Pancreas (tissue), 10 donors: ENCODE data around the gene VENTX. TPM values are rescaled to one million over a fixed set of nuclear protein-coding genes. Genes with fewer than 3 reads are reported as not detected.
A peak's percentile ranks its signal among the peaks of the same experiment; 100 is the strongest.

Experiments used
- ATAC-seq, 4 donors: fragments of 200-7000 bp; cut with Tn5 transposase; one replicate each; pipeline versions ENCODE4 v1.8.0 to v1.9.1; 2020; ENCODE audit warnings: mild to moderate bottlenecking in 4 of 4, moderate library complexity in 4 of 4
- DNase-seq, 6 donors: peaks; one replicate each; pipeline ENCODE4 v3.0.0-alpha.2; 2020
- FAIRE-seq: peaks from 2 replicates; lab custom pipeline; 2012; peaks lifted over from hg19 to GRCh38; lab: Jason Lieb, UNC
- H3K27ac ChIP-seq, 4 donors: fragments of 200-600 bp; sonication (generic); 1 replicate in 3 of 4; 2 replicates in 1 of 4; pipeline versions ENCODE4 v1.5.0 to v1.8.0; 2020
- H3K27me3 ChIP-seq, 4 donors: fragments of 200-600 bp; one replicate each; pipeline ENCODE4 v1.8.0; 2021
- H3K36me3 ChIP-seq, 3 donors: fragments of 200-600 bp; sonication (generic) in 1 of 3; one replicate each; pipeline versions ENCODE4 v1.5.0 to v1.8.0; 2020 to 2021
- H3K4me1 ChIP-seq, 3 donors: fragments of 200-600 bp; one replicate each; pipeline ENCODE4 v1.8.0; 2021
- H3K4me3 ChIP-seq, 4 donors: fragments of 200-600 bp; sonication (generic) in 2 of 4; one replicate each; pipeline versions ENCODE4 v1.5.0 to v1.8.0; 2020 to 2021
- H3K9me3 ChIP-seq, 4 donors: fragments of 200-600 bp; one replicate each; pipeline ENCODE4 v1.8.0; 2021
- WGBS, 2 donors: extraction: QIAGEN DNeasy Blood & Tissue Kit; methylation state at CpG; one replicate each; pipeline ENCODE4 v1.1.7; 2013; 5-methylcytosine and 5-hydroxymethylcytosine counted together
- intact Hi-C, 3 donors: fragments of 100-400 bp; cut with DNase I; formaldehyde crosslinking; loops; one replicate each; pipeline versions ENCODE4 v1.11.1 to v1.14.2; 2022
- polyA plus RNA-seq, 2 donors: library from polyadenylated mRNA; stranded (reverse); fragments of 200-250 nt; gene quantifications; one replicate each; pipeline ENCODE4 v1.2.3, GENCODE V29; 2013
- total RNA-seq, 6 donors: library from RNA; stranded (reverse); fragmentation: NEBNext Ultra II Directional in 4 of 6; extraction: Animal tissue kit (Norgen Biotek cat#: 25700) in 4 of 6; gene quantifications; one replicate each; pipeline versions ENCODE4 v1.2.1 to v1.2.4, GENCODE V29; 2021 to 2023
- TF ChIP-seq, protein P1 (sequence below), 4 donors: fragments of 200-600 bp; sonication (generic) in 3 of 4; IDR thresholded peaks; one replicate each; pipeline versions ENCODE4 v1.5.0 to v1.8.0; 2021; ENCODE audit warnings: antibody characterized with exemption in 4 of 4
- donor health status: healthy with polysubstance abuse.
- donor health status: DM: no; HTN: no; CAD: no; lungs with moderate emphysema.
- donor health status: DM: no; HTN: no; CAD: no.
- donor health status: control.
- donor health status: control.
- donor health status: Bipolar disorder and iron deficiency.
- donor health status: DM: yes; HTN: yes; CAD: no.
- donor health status: DM: no; HTN: no; CAD: no.
- donor health status: DM: no; HTN: no; CAD: no.
- donor health status: DM: yes; HTN: yes; CAD: no.

The VENTX gene
- total and polyA plus RNA-seq, 8 donors, result 0.09 to 1.3 (median 0.46) TPM

DNA sequence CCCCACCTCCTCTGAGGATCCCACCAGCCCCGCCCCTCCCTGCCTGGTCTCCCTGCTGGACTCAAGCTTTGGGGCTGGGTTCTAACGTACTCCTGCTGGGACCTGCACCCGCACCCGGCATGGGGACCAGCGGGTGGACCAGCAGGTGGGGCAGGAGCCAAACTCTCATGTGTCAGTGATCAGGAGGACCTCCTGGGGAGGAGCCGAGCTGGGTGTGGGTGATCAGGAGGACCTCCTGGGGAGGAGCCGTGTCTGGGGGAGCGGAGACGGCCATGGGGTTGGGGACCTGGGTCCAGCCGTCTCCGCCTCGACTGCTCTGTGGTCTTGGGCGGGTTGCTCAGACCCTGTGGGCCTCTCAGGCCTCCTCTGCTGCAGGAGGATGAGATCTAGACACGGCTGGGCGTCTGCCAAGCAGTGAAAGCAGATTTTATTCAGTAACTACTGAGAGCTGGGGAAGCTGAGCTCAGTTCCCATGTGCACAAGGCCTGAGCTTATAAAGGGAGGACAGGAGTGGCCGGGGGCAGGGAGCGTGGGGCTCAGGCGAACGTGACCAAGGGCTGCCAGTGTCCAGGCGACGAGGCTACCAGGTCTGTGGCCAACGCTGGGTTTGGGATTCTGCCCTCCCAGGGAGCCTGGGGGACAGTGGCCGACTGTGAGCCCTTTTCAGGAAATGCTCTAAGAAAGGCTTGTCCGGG lies 41.3 kb upstream of the VENTX start:
- Histone ChIP-seq H3K4me3 (no peak overlapping the region), H3K27ac (no peak overlapping the region), H3K27me3 (no peaks in the 10 kb centered on the region), H3K9me3 (no peaks in the 10 kb centered on the region), H3K36me3 (no peaks in the 10 kb centered on the region), H3K4me1 (no peaks in the 10 kb centered on the region)
- TF ChIP-seq, protein P1, sequence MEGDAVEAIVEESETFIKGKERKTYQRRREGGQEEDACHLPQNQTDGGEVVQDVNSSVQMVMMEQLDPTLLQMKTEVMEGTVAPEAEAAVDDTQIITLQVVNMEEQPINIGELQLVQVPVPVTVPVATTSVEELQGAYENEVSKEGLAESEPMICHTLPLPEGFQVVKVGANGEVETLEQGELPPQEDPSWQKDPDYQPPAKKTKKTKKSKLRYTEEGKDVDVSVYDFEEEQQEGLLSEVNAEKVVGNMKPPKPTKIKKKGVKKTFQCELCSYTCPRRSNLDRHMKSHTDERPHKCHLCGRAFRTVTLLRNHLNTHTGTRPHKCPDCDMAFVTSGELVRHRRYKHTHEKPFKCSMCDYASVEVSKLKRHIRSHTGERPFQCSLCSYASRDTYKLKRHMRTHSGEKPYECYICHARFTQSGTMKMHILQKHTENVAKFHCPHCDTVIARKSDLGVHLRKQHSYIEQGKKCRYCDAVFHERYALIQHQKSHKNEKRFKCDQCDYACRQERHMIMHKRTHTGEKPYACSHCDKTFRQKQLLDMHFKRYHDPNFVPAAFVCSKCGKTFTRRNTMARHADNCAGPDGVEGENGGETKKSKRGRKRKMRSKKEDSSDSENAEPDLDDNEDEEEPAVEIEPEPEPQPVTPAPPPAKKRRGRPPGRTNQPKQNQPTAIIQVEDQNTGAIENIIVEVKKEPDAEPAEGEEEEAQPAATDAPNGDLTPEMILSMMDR (IDR thresholded peaks at IDR 0.05), result no peak
- 67 to 70% methylated on average over 24 of the region's 24 CpGs for WGBS, 2 donors
- peak in 1 of 6 donors; percentile 52 for DNase-seq
- no peak for FAIRE-seq
- intact Hi-C loops, result no loop called here
- no peak for ATAC-seq

DNA sequence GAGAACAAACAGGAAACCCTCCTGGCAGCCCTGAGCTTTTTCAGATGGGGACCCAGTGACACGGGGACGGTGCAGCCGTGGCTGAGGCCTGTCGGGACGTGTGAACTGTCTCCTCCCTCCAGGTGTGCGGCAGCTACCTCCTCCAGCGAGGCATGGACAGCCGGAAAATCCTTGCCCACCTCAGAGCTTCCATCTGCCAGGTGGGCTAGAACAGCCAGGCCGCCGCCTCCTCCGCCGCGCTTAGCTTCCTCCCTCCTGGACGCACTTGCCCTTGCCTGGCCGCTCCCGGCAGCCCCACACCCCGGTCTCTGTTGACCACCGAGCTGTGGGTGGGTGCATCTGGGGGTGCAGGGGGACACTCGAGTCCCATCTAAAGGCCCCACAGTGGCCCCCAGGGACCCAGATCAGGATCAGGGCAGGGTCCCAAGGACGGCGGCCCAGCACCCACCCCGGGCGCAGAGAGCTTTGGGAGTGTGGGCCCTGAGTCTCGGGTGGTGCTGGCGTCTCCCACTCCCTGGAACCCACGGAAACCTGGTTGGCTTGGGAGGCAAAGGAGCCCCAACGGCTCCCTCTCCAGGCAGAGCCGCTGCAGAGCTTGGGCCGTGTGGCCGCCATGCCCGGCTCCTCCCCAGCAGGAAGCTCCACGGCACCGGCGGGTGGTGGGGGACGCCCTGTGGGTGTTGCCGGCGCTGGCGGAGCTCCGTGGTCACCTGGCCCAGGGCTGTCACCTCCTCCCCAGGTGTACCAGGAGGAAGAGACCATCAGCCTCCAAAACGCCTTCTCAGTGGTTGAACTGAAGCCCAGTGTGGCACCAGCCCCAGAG lies 40.5 kb upstream of the VENTX start:
- DNase-seq (peak in 1 of 6 donors; percentile 51), ATAC-seq (no peak), FAIRE-seq (no peak)
- no peak overlapping the region for H3K4me3 ChIP-seq
- no peaks in the 10 kb centered on the region for H3K27me3 ChIP-seq
- H3K4me1 ChIP-seq, result no peaks in the 10 kb centered on the region
- H3K9me3 ChIP-seq, result no peaks in the 10 kb centered on the region
- intact Hi-C loops, result no loop called here
- no peak overlapping the region for H3K27ac ChIP-seq
- H3K36me3 ChIP-seq, result no peaks in the 10 kb centered on the region
- WGBS, 2 donors, result 65 to 69% methylated on average over 40 of the region's 40 CpGs
- TF ChIP-seq, protein P1 (IDR thresholded peaks at IDR 0.05), result no peak

DNA sequence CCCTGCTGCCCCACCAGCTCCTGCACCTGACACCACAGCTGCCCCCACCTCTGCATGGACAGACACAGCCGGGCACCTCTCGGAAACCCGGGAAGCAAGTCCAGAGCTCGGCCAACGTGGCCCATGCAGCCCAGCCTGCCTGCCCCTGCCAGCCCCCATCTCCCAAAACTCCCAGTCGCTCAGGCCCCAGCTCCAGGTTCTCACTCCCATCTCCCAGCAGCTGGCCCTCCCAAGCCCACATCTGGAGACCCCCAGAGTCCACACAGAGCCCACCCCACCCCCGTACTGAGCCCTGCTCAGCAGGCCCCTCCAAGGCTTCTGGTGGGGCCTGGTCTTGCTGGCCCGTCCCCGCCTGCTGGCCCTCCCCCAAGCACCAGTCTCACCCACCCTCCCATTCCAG lies 39.9 kb upstream of the VENTX start:
- TF ChIP-seq, protein P1 (IDR thresholded peaks at IDR 0.05), result no peak
- Histone ChIP-seq H3K27me3 (no peaks in the 10 kb centered on the region), H3K4me1 (no peaks in the 10 kb centered on the region), H3K36me3 (no peaks in the 10 kb centered on the region), H3K9me3 (no peaks in the 10 kb centered on the region), H3K27ac (no peak overlapping the region), H3K4me3 (no peak overlapping the region)
- FAIRE-seq (no peak), DNase-seq (peak in 1 of 6 donors; percentile 6), ATAC-seq (no peak)
- intact Hi-C loops, result no loop called here
- WGBS, 2 donors, result 59 to 78% methylated on average over 9 of the region's 9 CpGs

DNA sequence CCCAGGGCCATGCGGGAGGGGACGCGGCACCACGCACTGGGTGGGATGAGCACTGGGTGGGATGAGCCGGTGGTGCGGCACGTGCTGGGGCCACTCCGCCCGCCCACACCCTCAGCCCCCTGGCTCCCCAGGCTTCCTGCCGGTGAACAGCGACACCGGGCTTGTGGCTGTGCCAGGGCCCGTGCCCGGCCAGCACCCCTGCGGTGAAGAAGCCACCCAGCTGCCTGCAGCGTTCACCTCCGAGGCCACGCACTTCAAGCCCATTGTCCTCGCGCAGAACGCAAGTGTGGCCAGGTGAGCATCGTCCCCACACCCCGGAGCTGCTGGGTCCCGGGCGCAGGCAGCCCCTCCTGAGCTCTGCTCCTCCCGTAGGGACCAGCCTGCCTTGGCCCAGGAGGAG lies 39.4 kb upstream of the VENTX start:
- H3K9me3 ChIP-seq, result no peaks in the 10 kb centered on the region
- WGBS, 2 donors, result 76 to 87% methylated on average over 26 of the region's 26 CpGs
- H3K27me3 ChIP-seq, result no peaks in the 10 kb centered on the region
- H3K4me3 ChIP-seq, result no peak overlapping the region
- intact Hi-C loops, result no loop called here
- H3K27ac ChIP-seq, result no peak overlapping the region
- TF ChIP-seq, protein P1 (IDR thresholded peaks at IDR 0.05), result no peak
- FAIRE-seq (no peak), ATAC-seq (no peak), DNase-seq (no peak)
- H3K36me3 ChIP-seq, result no peaks in the 10 kb centered on the region
- H3K4me1 ChIP-seq, result no peaks in the 10 kb centered on the region
